ENCODE results near the gene TNP1.

The TNP1 gene

DNA sequence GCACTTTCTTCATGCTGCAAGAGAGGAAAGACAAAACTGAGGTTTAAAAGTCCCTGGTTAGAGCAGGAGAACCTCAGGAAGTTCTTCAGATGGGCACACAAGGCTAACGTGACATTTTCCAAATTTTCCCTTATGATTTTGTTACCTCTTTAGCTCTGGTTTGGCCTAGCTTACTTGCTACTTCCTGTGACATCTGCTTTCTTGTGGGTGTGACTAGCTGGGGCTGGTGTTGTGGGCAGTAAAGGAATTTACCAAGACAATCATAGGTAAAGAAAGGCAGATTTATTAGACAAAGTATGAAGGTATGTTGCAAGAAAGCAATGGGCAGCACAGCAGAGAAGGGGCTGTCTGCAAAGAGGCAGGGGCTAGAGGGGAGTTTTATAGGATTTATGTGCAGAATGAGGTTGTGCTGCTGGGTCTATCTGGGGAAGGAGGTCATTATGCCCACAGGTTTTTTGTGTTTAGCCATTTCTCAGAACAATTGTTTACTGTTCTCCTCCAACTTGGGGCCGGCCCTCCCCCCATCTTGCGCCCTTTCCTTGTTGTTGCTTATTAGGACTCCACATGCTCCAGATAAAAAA, 6.7 kb upstream of the TNP1 start:
- Histone ChIP-seq H3K36me3 (ENCODE audit: insufficient read depth, low read length) (no peaks in the 10 kb centered on the region), H3K9ac (ENCODE audit: low read depth, low read length) (no peak overlapping the region), H3K27me3 (ENCODE audit: insufficient read depth, low read length, poor library complexity) (no peaks in the 10 kb centered on the region), H3K4me1 (ENCODE audit: insufficient read depth, low read length) (peaks cover 11% of the 10 kb centered on the region), H3K79me2 (ENCODE audit: insufficient read depth, low read length) (no peaks in the 10 kb centered on the region), H3K27ac (ENCODE audit: low read length) (peak overlapping the region; percentile 14; the same call in 1 of the 2 replicates), H3K4me3 (ENCODE audit: low read depth in 1 of 2, low read length in 2 of 2) (no peak overlapping the region), H4K20me1 (ENCODE audit: insufficient read depth, low read length) (no peaks in the 10 kb centered on the region), H3K4me2 (ENCODE audit: insufficient read depth, low read length) (no peak overlapping the region), H2AFZ (ENCODE audit: low read depth, low read length) (no peak overlapping the region), H3K9me3 (ENCODE audit: insufficient read depth, low read length, severe bottlenecking) (no peaks in the 10 kb centered on the region)
- no peak for DNase-seq
- TF ChIP-seq EZH2 (IDR thresholded peaks at IDR 0.05; ENCODE audit: borderline replicate concordance, low read depth, low read length, severe bottlenecking), result no peak
- TF ChIP-seq CTCF (IDR thresholded peaks at IDR 0.05; ENCODE audit: borderline replicate concordance, extremely low read depth, low read length, poor library complexity, severe bottlenecking), result no peak
- ATAC-seq (ENCODE audit: insufficient read depth, low read depth), result peak; percentile 89

DNA sequence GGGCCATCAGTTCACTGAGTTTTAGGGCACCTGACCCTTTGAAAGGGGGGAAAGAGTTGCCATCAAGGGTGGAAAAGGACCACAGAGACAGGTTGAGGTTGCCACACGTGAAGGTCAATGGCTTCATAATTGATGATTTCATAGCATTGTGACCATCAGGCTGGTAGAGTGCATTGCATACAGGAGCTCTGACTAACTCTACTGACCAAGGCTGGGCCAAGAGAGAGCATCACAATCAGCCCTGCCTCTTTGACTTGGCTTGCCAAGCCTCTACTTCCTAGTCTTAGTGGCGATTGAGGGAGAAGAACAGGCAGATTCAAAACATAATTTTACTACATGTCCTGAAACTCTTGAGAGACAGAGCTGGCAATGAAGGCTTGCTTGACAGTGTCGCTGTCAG, 5.8 kb upstream of the TNP1 start:
- H3K4me3 ChIP-seq (ENCODE audit: low read depth in 1 of 2, low read length in 2 of 2), result no peak overlapping the region
- no peak overlapping the region for H3K27ac ChIP-seq (ENCODE audit: low read length)
- no peak for ATAC-seq (ENCODE audit: insufficient read depth, low read depth)
- no peak overlapping the region for H3K4me2 ChIP-seq (ENCODE audit: insufficient read depth, low read length)
- no peaks in the 10 kb centered on the region for H3K27me3 ChIP-seq (ENCODE audit: insufficient read depth, low read length, poor library complexity)
- H3K9ac ChIP-seq (ENCODE audit: low read depth, low read length), result no peak overlapping the region
- no peak for TF ChIP-seq EZH2 (IDR thresholded peaks at IDR 0.05; ENCODE audit: borderline replicate concordance, low read depth, low read length, severe bottlenecking)
- no peak for TF ChIP-seq CTCF (IDR thresholded peaks at IDR 0.05; ENCODE audit: borderline replicate concordance, extremely low read depth, low read length, poor library complexity, severe bottlenecking)
- no peaks in the 10 kb centered on the region for H3K36me3 ChIP-seq (ENCODE audit: insufficient read depth, low read length)
- H3K9me3 ChIP-seq (ENCODE audit: insufficient read depth, low read length, severe bottlenecking), result no peaks in the 10 kb centered on the region
- no peaks in the 10 kb centered on the region for H3K79me2 ChIP-seq (ENCODE audit: insufficient read depth, low read length)
- H3K4me1 ChIP-seq (ENCODE audit: insufficient read depth, low read length), result peaks cover 11% of the 10 kb centered on the region
- H4K20me1 ChIP-seq (ENCODE audit: insufficient read depth, low read length), result no peaks in the 10 kb centered on the region
- H2AFZ ChIP-seq (ENCODE audit: low read depth, low read length), result no peak overlapping the region
- no peak for DNase-seq

DNA sequence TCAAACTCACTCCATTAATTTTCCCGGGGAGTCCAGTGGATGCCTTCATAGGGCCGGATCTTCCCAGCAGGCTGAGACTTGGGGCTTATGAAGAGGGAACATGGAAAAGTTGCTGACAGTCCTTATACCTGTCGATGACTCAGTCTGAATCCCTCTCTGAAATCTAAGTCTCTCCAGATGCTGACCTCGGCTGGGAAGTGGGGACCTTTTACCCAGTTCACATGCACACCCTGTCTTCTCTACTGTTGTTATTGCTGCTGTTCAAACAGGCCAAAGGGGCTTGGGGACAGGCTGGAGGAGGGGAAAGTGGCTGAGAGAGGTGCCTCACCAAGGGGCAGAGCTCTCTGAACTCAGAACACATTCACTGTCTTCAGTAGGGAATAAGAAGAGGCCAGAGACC, 4.1 kb upstream of the TNP1 start:
- DNase-seq, result no peak
- Histone ChIP-seq H3K27ac (ENCODE audit: low read length) (no peak overlapping the region), H3K79me2 (ENCODE audit: insufficient read depth, low read length) (no peaks in the 10 kb centered on the region), H3K27me3 (ENCODE audit: insufficient read depth, low read length, poor library complexity) (no peaks in the 10 kb centered on the region), H3K4me1 (ENCODE audit: insufficient read depth, low read length) (peaks cover 11% of the 10 kb centered on the region), H3K9ac (ENCODE audit: low read depth, low read length) (no peak overlapping the region), H3K4me2 (ENCODE audit: insufficient read depth, low read length) (no peak overlapping the region), H4K20me1 (ENCODE audit: insufficient read depth, low read length) (no peaks in the 10 kb centered on the region), H3K9me3 (ENCODE audit: insufficient read depth, low read length, severe bottlenecking) (no peaks in the 10 kb centered on the region), H2AFZ (ENCODE audit: low read depth, low read length) (no peak overlapping the region), H3K36me3 (ENCODE audit: insufficient read depth, low read length) (no peaks in the 10 kb centered on the region), H3K4me3 (ENCODE audit: low read depth in 1 of 2, low read length in 2 of 2) (no peak overlapping the region)
- no peak for ATAC-seq (ENCODE audit: insufficient read depth, low read depth)
- no peak for TF ChIP-seq CTCF (IDR thresholded peaks at IDR 0.05; ENCODE audit: borderline replicate concordance, extremely low read depth, low read length, poor library complexity, severe bottlenecking)
- no peak for TF ChIP-seq EZH2 (IDR thresholded peaks at IDR 0.05; ENCODE audit: borderline replicate concordance, low read depth, low read length, severe bottlenecking)
